HUES6 (cell line): ENCODE data around the gene SPANXD.

Source experiments
- H3K27ac ChIP-seq: 2 replicates; pipeline ENCODE4 v1.7.0; 2013; ENCODE audit warnings: low read depth, mild to moderate bottlenecking, low read length, inconsistent platforms
- H3K27me3 ChIP-seq: 2 replicates; pipeline ENCODE4 v1.6.1; 2013; ENCODE audit warnings: low read length; ENCODE audit not compliant: control insufficient read depth, insufficient read depth
- H3K36me3 ChIP-seq: 2 replicates; pipeline ENCODE4 v1.6.1; 2013; ENCODE audit warnings: low read length; ENCODE audit not compliant: control insufficient read depth, insufficient read depth
- H3K4me1 ChIP-seq: 2 replicates; pipeline ENCODE4 v1.6.1; 2013; ENCODE audit warnings: low read length; ENCODE audit not compliant: control insufficient read depth, insufficient read depth
- H3K4me3 ChIP-seq: 2 replicates; pipeline ENCODE4 v1.5.1; 2013; ENCODE audit warnings: low read depth, low read length
- H3K9ac ChIP-seq: one replicate; pipeline ENCODE4 v1.6.1; 2013; ENCODE audit warnings: mild to moderate bottlenecking, low read length
- H3K9me3 ChIP-seq: 2 replicates; pipeline ENCODE4 v1.6.1; 2013; ENCODE audit warnings: low read depth, low read length; ENCODE audit not compliant: control insufficient read depth, insufficient read depth

SPANXD gene

DNA sequence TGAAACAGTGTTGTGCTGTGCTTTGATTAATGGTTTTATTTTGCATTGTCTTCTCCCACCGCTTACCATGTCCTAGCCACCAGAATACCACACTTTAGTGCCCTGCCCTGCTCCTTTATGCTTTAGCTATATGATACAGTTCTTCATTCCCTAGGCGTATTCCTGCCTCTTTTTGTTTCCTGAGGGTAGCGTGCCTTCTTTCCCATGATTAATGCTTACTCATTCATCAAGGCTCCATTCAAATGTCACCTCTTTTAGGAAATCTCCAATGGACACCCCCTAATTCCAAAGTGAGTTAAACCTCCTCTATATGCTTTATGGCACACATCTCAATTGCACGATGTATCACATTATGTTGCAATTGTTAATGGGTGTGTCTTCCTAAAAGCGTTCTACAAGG, 46.3 kb downstream of the SPANXD start:
- H3K4me1 ChIP-seq = no peaks in the 10 kb centered on the region
- H3K9me3 ChIP-seq = no peaks in the 10 kb centered on the region
- H3K27ac ChIP-seq = no peak overlapping the region
- H3K4me3 ChIP-seq = no peak overlapping the region
- no peaks in the 10 kb centered on the region for H3K27me3 ChIP-seq
- H3K9ac ChIP-seq = no peak overlapping the region
- no peaks in the 10 kb centered on the region for H3K36me3 ChIP-seq
